Epithelial cell of proximal tubule (primary cell): ENCODE measurements around the gene PTBP1. TPM values are rescaled to one million over a fixed set of nuclear protein-coding genes. Genes with fewer than 3 reads are reported as not detected.

Experiments
- DNase-seq: peaks from one replicate; pipeline ENCODE4 v3.0.0-alpha.2; 2011; ENCODE audit warnings: low read depth
- H3K4me3 ChIP-seq: 2 replicates; pipeline ENCODE4 v1.5.1; 2011; ENCODE audit warnings: low read depth, mild to moderate bottlenecking, low read length
- CTCF ChIP-seq: conservative IDR thresholded peaks from 2 replicates; pipeline ENCODE4 v1.5.1; 2012; ENCODE audit warnings: low read depth, mild to moderate bottlenecking, low read length
- total RNA-seq: library from RNA; depleted of rRNA; stranded (reverse); fragments of >200 nt; gene quantifications from 2 replicates; pipeline ENCODE4 v1.2.3, GENCODE V29; 2015

Gene PTBP1
- total RNA-seq, 1 donor from 2014 or later: 186 TPM

GRCh38 chr19:827314-827709, 30.1 kb downstream of the PTBP1 start:
- TF ChIP-seq CTCF: no peak

GRCh38 chr19:827710-828321, 30.6 kb downstream of the PTBP1 start, which contains the start of gene AZU1:
AZU1 (plus strand) TSS chr19:827837; CDS start chr19:827847, 10 bp downstream.
- no peak for TF ChIP-seq CTCF
- H3K4me3 ChIP-seq: no peak within 1 kb of the TSS
- DNase-seq: no peak

More at GRCh38 chr19:827314-827709, 30.1 kb downstream of the PTBP1 start:
- H3K4me3 ChIP-seq: no peak overlapping the region
- DNase-seq: no peak

- no peak for DNase-seq
- TF ChIP-seq CTCF: no peak
- no peak overlapping the region for H3K4me3 ChIP-seq
These were observed 32.0 kb downstream of the PTBP1 start for GRCh38 chr19:829129-829758.

GRCh38 chr19:831407-832369, 34.4 kb downstream of the PTBP1 start:
- no peak overlapping the region for H3K4me3 ChIP-seq
- TF ChIP-seq CTCF: no peak
- DNase-seq: no peak

- no peak overlapping the region for H3K4me3 ChIP-seq
- no peak for DNase-seq
- no peak for TF ChIP-seq CTCF
These were observed 37.0 kb downstream of the PTBP1 start for GRCh38 chr19:834216-834615.

GRCh38 chr19:835210-835810, 38.1 kb downstream of the PTBP1 start:
- no peak overlapping the region for H3K4me3 ChIP-seq
- no peak for DNase-seq
- TF ChIP-seq CTCF: no peak
